Measurements from ENCODE around the gene LBX2. TPM values are rescaled to one million over a fixed set of nuclear protein-coding genes. Genes with fewer than 3 reads are reported as not detected.

Gene LBX2
- total RNA-seq, 4 donors from 2014 or later: 0.80 to 3.8 (median 1.6) TPM; not detected in 1

DNA sequence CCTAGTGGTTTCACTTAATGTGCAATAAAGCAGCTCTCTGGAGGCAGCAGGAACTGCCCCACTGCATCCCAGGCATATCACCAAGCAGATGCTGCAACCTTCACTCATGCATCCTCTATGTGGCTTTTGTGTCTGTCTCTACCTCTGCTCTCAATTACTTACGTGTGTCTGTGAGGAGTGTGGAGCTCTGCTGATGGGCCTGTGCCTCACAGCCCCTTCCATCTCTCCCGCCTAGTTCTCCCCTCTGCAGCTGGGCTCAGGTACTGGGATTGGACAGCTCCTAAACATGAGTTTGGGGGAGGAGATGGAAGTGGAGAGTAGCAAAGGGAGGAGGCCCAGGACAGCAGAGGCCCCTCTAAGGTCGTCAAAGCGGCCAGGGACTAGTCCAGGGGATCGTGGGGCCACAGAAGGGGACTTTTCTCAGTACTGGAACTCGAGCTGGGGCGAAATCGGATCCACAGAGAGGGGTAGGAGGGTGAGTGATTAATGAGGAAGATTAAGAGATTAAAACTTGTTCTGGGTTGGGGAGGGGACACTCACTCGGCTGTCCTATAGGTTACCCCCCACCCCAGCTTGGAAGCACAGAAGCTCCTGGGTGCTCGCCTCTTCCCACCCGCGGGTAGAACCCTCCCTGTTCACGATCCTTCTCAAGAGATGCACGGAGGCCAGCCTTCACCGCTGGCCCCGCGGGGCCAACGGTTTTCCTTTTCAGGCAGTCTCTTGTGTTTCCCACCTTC is 2.1 kb upstream of the LBX2 start:
- no peaks in the 10 kb centered on the region for H3K9me3 ChIP-seq
- intact Hi-C loops (cut with DNase I; ENCODE audit: low total_unique reads): no loop called here
- H3K27me3 ChIP-seq: peaks cover 42% of the 10 kb centered on the region
- in situ Hi-C loops (cut with MboI; ENCODE audit: low pct_ligation_motif_present in 1 of 4, low pct_unique_long_range_greater_than_20kb in 1 of 4, low sequenced_read_pairs in 3 of 4): loop anchor here in 1 of 4 donors (5.0 kb wide), 1 partner anchor 76 kb away; no protein-coding TSS in a partner anchor
- H3K27ac ChIP-seq: no peak overlapping the region
- WGBS, 2 donors (ENCODE audit: low coverage in 1 of 2): 84 to 91% methylated on average over 6 to 18 of the region's 18 CpGs
- H3K4me1 ChIP-seq: peaks cover 27 to 71% (median 57%) of the 10 kb centered on the region in 4 donors
- no peak for TF ChIP-seq EP300 (IDR thresholded peaks at IDR 0.05; ENCODE audit: low read depth)
- TF ChIP-seq, protein P1, sequence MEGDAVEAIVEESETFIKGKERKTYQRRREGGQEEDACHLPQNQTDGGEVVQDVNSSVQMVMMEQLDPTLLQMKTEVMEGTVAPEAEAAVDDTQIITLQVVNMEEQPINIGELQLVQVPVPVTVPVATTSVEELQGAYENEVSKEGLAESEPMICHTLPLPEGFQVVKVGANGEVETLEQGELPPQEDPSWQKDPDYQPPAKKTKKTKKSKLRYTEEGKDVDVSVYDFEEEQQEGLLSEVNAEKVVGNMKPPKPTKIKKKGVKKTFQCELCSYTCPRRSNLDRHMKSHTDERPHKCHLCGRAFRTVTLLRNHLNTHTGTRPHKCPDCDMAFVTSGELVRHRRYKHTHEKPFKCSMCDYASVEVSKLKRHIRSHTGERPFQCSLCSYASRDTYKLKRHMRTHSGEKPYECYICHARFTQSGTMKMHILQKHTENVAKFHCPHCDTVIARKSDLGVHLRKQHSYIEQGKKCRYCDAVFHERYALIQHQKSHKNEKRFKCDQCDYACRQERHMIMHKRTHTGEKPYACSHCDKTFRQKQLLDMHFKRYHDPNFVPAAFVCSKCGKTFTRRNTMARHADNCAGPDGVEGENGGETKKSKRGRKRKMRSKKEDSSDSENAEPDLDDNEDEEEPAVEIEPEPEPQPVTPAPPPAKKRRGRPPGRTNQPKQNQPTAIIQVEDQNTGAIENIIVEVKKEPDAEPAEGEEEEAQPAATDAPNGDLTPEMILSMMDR (IDR thresholded peaks at IDR 0.05): no peak
- DNase-seq: no peak
- H3K4me3 ChIP-seq: peak overlapping the region in 1 of 4 donors; percentile 54
- no peaks in the 10 kb centered on the region for H3K36me3 ChIP-seq

DNA sequence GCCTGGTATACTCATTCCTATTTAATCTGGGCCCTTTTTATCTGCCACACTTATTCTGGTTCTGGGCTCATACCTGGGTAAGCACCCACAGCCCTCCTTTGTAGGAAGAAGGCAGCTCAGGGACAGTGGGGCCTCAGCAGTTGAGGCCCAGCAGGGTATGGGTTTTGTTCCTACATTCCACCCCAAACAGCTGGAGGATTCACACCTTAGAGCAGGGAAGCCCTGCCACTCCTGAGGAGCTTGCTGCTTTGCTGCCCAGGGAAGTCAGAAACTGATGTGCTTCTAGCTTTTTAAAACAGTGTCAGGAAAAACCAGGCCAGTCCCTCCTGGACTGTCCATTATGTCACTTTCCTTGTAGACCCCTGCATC is 1.2 kb upstream of the LBX2 start:
- H3K27ac ChIP-seq: no peak overlapping the region
- in situ Hi-C loops (cut with MboI; ENCODE audit: low pct_ligation_motif_present in 1 of 4, low pct_unique_long_range_greater_than_20kb in 1 of 4, low sequenced_read_pairs in 3 of 4): loop anchor here in 1 of 4 donors (5.0 kb wide), 1 partner anchor 77 kb away; no protein-coding TSS in a partner anchor

GRCh38 chr2:74499940-74500577 is 656 bp upstream of the LBX2 start:
- Histone ChIP-seq H3K36me3 (no peaks in the 10 kb centered on the region), H3K27me3 (peaks cover 42% of the 10 kb centered on the region), H3K9me3 (no peaks in the 10 kb centered on the region), H3K27ac (no peak overlapping the region), H3K4me1 (peaks cover 19 to 57% (median 45%) of the 10 kb centered on the region in 4 donors), H3K4me3 (peak overlapping the region in 1 of 4 donors; percentile 50)
- DNase-seq: no peak
- in situ Hi-C loops (cut with MboI; ENCODE audit: low pct_ligation_motif_present in 1 of 4, low pct_unique_long_range_greater_than_20kb in 1 of 4, low sequenced_read_pairs in 3 of 4): loop anchor here in 3 of 4 donors (5.0 to 25.0 kb wide), 2 partner anchors 77 to 87 kb away; no protein-coding TSS in a partner anchor
- intact Hi-C loops (cut with DNase I; ENCODE audit: low total_unique reads): no loop called here
- WGBS, 2 donors (ENCODE audit: low coverage in 1 of 2): 62 to 67% methylated on average over 1 to 14 of the region's 15 CpGs
- TF ChIP-seq POLR2A (IDR thresholded peaks at IDR 0.05): no peak
- no peak for TF ChIP-seq EP300 (IDR thresholded peaks at IDR 0.05; ENCODE audit: low read depth)
- TF ChIP-seq, protein P1 (IDR thresholded peaks at IDR 0.05): no peak
- no peak for TF ChIP-seq POLR2AphosphoS5 (IDR thresholded peaks at IDR 0.05)

More for the DNA sequence above, 1.2 kb upstream of the LBX2 start:
- DNase-seq: no peak
- TF ChIP-seq POLR2AphosphoS5 (IDR thresholded peaks at IDR 0.05) (no peak), EP300 (IDR thresholded peaks at IDR 0.05; ENCODE audit: low read depth) (no peak), POLR2A (IDR thresholded peaks at IDR 0.05) (no peak)
- TF ChIP-seq, protein P1 (IDR thresholded peaks at IDR 0.05): no peak
- intact Hi-C loops (cut with DNase I; ENCODE audit: low total_unique reads): no loop called here
- peaks cover 19 to 62% (median 47%) of the 10 kb centered on the region in 4 donors for H3K4me1 ChIP-seq
- H3K4me3 ChIP-seq: no peak overlapping the region
- peaks cover 42% of the 10 kb centered on the region for H3K27me3 ChIP-seq
- H3K36me3 ChIP-seq: no peaks in the 10 kb centered on the region
- no peaks in the 10 kb centered on the region for H3K9me3 ChIP-seq

DNA sequence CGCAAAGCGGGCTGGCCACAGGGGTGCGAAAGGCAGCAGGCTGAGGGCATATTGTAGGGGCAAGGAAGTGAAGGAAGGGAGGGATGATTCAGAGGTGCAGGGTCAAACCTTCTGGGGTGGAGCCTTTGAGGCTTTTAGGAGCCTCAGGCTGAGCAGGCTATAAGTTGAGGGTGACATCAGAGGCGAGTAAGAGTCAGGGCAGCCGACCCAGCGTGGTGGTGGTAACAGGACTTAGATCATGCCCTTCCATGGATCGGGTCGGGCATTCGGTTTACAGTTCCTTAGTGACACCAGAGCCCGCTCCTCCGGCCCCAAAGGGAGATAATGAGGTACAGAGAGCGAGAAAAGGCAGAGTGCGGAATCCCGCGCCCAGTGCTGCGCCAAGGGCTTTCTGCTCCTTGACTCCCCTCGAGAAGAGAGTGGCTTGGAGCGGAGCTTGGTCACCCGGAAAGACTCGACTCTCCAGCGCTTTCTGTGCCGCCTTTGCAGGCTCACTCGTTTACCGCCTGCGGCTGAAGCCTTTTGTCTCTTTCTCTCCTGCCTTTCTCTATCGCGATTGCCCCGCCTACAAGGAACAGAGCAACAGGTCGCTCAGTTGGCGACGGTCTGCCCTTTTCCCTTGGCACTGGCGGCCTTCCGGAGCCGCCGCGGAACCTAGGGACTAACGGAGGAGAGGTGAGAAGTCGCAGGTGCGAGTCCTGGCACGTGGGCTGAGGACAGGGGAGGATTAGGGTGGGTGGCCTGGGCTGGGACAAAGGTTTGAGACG is 720 bp downstream of the LBX2 start:
- Histone ChIP-seq H3K4me1 (peaks cover 19 to 43% (median 37%) of the 10 kb centered on the region in 4 donors), H3K36me3 (no peaks in the 10 kb centered on the region), H3K9me3 (no peaks in the 10 kb centered on the region), H3K27me3 (peaks cover 42% of the 10 kb centered on the region), H3K4me3 (peak overlapping the region in 3 of 4 donors; percentile 11 to 50 (median 40)), H3K27ac (no peak overlapping the region)
- in situ Hi-C loops (cut with MboI; ENCODE audit: low pct_ligation_motif_present in 1 of 4, low pct_unique_long_range_greater_than_20kb in 1 of 4, low sequenced_read_pairs in 3 of 4) (loop anchor here in 2 of 4 donors (25.0 kb wide), 1 partner anchor 89 kb away; no protein-coding TSS in a partner anchor), intact Hi-C loops (cut with DNase I; ENCODE audit: low total_unique reads) (no loop called here)
- TF ChIP-seq EP300 (IDR thresholded peaks at IDR 0.05; ENCODE audit: low read depth): no peak
- TF ChIP-seq, protein P1 (IDR thresholded peaks at IDR 0.05): no peak
- WGBS, 2 donors (ENCODE audit: low coverage in 1 of 2): 2 to 10% methylated on average over 4 to 41 of the region's 41 CpGs
- DNase-seq: peak; percentile 33

Measured in transverse colon (tissue), 4 donors.